A549 treated with CORT108297 at 1 μM for 4 hours (cell line): ENCODE measurements around the gene SELPLG. TPM values are rescaled to one million over a fixed set of nuclear protein-coding genes. Genes with fewer than 3 reads are reported as not detected.

Source experiments
- total RNA-seq: library from RNA; stranded (reverse); fragments of 200-300 nt; extraction: Qiagen RNA extraction; gene quantifications from 5 replicates; pipeline ENCODE4 v1.2.3, GENCODE V29; 2022

The SELPLG gene, protein sequence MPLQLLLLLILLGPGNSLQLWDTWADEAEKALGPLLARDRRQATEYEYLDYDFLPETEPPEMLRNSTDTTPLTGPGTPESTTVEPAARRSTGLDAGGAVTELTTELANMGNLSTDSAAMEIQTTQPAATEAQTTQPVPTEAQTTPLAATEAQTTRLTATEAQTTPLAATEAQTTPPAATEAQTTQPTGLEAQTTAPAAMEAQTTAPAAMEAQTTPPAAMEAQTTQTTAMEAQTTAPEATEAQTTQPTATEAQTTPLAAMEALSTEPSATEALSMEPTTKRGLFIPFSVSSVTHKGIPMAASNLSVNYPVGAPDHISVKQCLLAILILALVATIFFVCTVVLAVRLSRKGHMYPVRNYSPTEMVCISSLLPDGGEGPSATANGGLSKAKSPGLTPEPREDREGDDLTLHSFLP
- total RNA-seq: 0.63 to 1.4 TPM (median 0.83 TPM) in 5 replicates

DNA sequence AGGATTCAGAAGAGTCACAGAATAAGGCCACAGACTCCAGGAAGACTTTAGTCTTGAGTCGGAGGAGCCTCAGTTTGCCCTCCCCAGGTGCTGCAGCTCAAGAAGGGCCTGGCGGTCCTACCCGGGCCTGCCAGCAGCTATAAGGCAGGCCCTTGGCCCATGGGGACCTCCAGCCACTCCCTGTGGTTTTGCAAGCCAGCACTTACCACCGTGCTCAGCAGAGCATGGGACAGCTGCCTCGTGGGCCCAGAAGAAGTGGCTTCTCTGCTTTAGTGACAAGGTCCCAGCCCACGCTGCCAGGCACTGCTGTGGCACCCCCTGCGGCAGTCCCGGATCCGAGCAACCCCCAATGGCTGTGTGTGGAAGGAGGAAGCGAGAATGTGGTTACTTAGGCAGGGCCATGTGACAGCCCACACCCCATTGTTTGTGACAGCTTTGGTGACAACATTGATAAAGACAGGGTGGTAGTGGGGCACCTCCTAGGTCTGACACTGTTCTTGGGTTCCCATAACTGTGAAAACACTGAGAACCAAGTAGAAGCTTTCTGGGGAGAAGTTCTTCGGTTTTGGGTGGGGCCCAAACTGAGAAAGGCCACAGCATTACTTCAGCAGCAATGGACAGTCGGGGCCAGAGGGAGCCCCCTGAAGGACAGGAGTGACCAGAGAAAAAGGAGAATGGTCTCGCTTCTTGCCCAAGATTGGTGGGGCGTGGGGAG lies at the start of gene SELPLG:
Gene SELPLG (minus strand): TSS at position 361 of the 715 bp plus-strand sequence. CDS start 9,587 bp downstream, outside the sequence.

DNA sequence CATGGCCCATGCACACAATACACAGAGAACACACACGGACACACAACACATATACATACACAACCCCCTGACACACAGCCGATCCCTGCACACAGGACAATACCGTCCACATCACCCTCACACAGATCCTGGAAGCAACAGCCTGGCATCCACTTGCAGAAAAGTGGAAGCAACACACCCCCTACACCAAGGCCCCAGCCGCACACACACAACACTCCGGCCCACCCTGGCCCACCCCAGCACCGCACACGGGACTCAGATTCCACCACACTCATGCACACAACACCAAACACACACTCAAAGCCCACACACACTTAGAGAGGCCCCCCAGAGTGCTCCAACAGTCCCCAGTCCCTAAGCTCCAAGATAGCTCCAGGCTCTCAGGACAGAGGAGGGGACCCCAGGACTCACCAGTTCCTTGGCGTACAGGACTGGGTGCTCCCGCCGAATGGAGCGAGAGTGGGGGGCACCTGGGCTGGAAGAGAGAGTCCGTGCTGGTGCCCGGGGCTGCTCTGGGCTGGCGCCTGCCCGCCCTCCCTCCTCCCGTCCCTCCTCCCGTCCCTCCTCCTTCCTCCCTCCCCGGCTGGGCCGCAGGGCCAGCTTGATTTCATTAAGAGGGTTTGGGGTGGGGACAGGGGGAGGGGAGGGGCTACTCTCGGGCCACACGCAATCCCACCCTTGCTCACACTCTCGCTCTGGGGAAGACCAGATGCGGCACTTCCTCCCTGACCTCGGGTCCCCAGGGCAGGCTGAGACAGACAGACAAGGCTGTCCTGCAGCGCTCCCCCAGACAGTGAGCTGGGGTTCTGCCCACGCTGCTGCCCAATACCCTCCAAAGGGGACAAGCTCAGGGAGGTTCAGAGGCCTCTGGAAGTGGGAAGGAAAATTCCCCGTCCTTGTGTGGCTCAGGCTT lies 35.9 kb downstream of the SELPLG start, which contains the start of gene TMEM119:
Gene TMEM119 (minus strand): TSS at position 526 of the 913 bp plus-strand sequence. CDS start 5,701 bp downstream, outside the sequence.

Other genes starting within 250 kb of the SELPLG start
- gene FICD, start 118.6 kb downstream of the SELPLG start, total RNA-seq: 2.6 to 3.3 TPM (median 3.1 TPM) in 5 replicates
- 39.8 to 46.1 TPM (median 41.7 TPM) in 5 replicates for gene SART3, start 72.7 kb downstream of the SELPLG start, total RNA-seq
- 91.6 to 111 TPM (median 97.2 TPM) in 5 replicates for gene ISCU, start 71.3 kb downstream of the SELPLG start, total RNA-seq
- 0.02 to 0.09 TPM (median 0.07 TPM) in 5 replicates for gene TMEM119, start 35.8 kb downstream of the SELPLG start, total RNA-seq
- gene CORO1C, start 97.6 kb upstream of the SELPLG start, total RNA-seq: 160 to 198 TPM (median 178 TPM) in 5 replicates
- gene SSH1, start 223.7 kb upstream of the SELPLG start, total RNA-seq: 15.2 to 28.1 TPM (median 20.8 TPM) in 5 replicates
- gene DAO, start 246.2 kb upstream of the SELPLG start, total RNA-seq: not detected in 5 replicates